Spleen (tissue), 11 donors: ENCODE results near the gene TNPO3. TPM values are rescaled to one million over a fixed set of nuclear protein-coding genes. Genes with fewer than 3 reads are reported as not detected.

Source experiments
- DNase-seq: peaks from one replicate; pipeline ENCODE4 v3.0.0-alpha.2; 2020
- H3K27ac ChIP-seq, 8 donors: fragments of 200-600 bp; sonication (generic) in 7 of 8; 1 replicate in 4 of 8; 2 replicates in 4 of 8; pipeline versions ENCODE4 v1.5.0 to v1.8.0; 2016 to 2021; ENCODE audit warnings: inconsistent platforms in 4 of 8, mild to moderate bottlenecking in 4 of 8, moderate library complexity in 1 of 8
- H3K27me3 ChIP-seq, 7 donors: fragments of 200-600 bp; sonication (generic) in 6 of 7; replicated peaks in 1 of 7; 1 replicate in 4 of 7; 2 replicates in 3 of 7; pipeline versions ENCODE4 v1.5.0 to v1.8.0; 2016 to 2021; ENCODE audit warnings: inconsistent platforms in 3 of 7, mild to moderate bottlenecking in 1 of 7
- H3K36me3 ChIP-seq, 6 donors: fragments of 200-600 bp; sonication (generic) in 5 of 6; 1 replicate in 4 of 6; 2 replicates in 2 of 6; pipeline versions ENCODE4 v1.5.0 to v1.8.0; 2016 to 2021; ENCODE audit warnings: inconsistent platforms in 2 of 6
- H3K4me1 ChIP-seq, 6 donors: fragments of 200-600 bp; sonication (generic) in 5 of 6; 1 replicate in 3 of 6; 2 replicates in 3 of 6; pipeline versions ENCODE4 v1.5.0 to v1.8.0; 2016 to 2021; ENCODE audit warnings: inconsistent platforms in 3 of 6
- H3K4me3 ChIP-seq, 8 donors: fragments of 200-600 bp; sonication (generic) in 7 of 8; 1 replicate in 4 of 8; 2 replicates in 4 of 8; pipeline versions ENCODE4 v1.5.0 to v1.8.0; 2016 to 2021; ENCODE audit warnings: inconsistent platforms in 4 of 8, mild to moderate bottlenecking in 4 of 8, moderate library complexity in 2 of 8
- H3K9me3 ChIP-seq, 8 donors: fragments of 200-600 bp; sonication (generic) in 7 of 8; 1 replicate in 4 of 8; 2 replicates in 4 of 8; pipeline versions ENCODE4 v1.5.0 to v1.8.0; 2016 to 2021; ENCODE audit warnings: inconsistent platforms in 4 of 8
- CTCF ChIP-seq, 11 experiments: fragments of 200-600 bp in 7 of 11; fragments of 450-650 bp in 4 of 11; sonication (generic) in 4 of 11; IDR thresholded peaks in 8 of 11; conservative IDR thresholded peaks in 3 of 11; 1 replicate in 7 of 11; 2 replicates in 4 of 11; pipeline versions ENCODE4 v1.4.0 to v1.8.0; 2016 to 2021; ENCODE audit warnings: antibody characterized with exemption in 11 of 11, inconsistent platforms in 4 of 11, mild to moderate bottlenecking in 1 of 11
- POLR2A ChIP-seq, 3 donors: fragments of 450-650 bp; IDR thresholded peaks; one replicate each; pipeline ENCODE4 v1.5.1; 2017; ENCODE audit warnings: antibody characterized with exemption in 3 of 3, mild to moderate bottlenecking in 1 of 3
- POLR2AphosphoS5 ChIP-seq, 3 donors: sonication (generic); formaldehyde crosslinking; IDR thresholded peaks; one replicate each; pipeline ENCODE4 v1.5.1; 2017; ENCODE audit warnings: antibody characterized with exemption in 3 of 3
- WGBS, 5 donors: extraction: QIAGEN DNeasy Blood & Tissue Kit in 3 of 5; methylation state at CpG; one replicate each; pipeline versions ENCODE4 v1.1.5 to v1.1.7; 2013 to 2018; 5-methylcytosine and 5-hydroxymethylcytosine counted together
- intact Hi-C: fragments of 100-400 bp; cut with DNase I; formaldehyde crosslinking; loops from one replicate; pipeline ENCODE4 v1.15.0; 2023; ENCODE audit warnings: low total_unique reads
- polyA plus RNA-seq, 3 donors: library from polyadenylated mRNA; stranded (reverse); fragments of 200-250 nt; gene quantifications; one replicate each; pipeline ENCODE4 v1.2.1, GENCODE V29; 2013
- total RNA-seq, 7 donors: library from RNA; depleted of rRNA in 3 of 7; stranded (reverse); fragments of >200 nt in 3 of 7; fragmentation: NEBNext Ultra II Directional in 4 of 7; extraction: Animal tissue kit (Norgen Biotek cat#: 25700) in 4 of 7; gene quantifications; one replicate each; pipeline versions ENCODE4 v1.1.0 to v1.2.1, GENCODE V29; 2016 to 2021
- donor health status: healthy with polysubstance abuse.
- donor health status: DM: no; HTN: no; CAD: no; lungs with moderate emphysema.
- donor health status: DM: no; HTN: no; CAD: no.
- donor health status: Bipolar disorder and iron deficiency.
- donor health status: healthy.
- donor health status: DM: no; HTN: no; CAD: no.
- donor health status: DM: yes; HTN: yes; CAD: no.

The TNPO3 gene
- total and polyA plus RNA-seq, 10 donors, result 11.2 to 49.0 (median 35.1) TPM

GRCh38 chr7:128954150-128954549 is 100.8 kb downstream of the TNPO3 start:
- intact Hi-C loops, result no loop called here
- Histone ChIP-seq H3K27me3 (no peaks in the 10 kb centered on the region), H3K9me3 (no peaks in the 10 kb centered on the region), H3K4me1 (peaks cover 0 to 25% (median 2%) of the 10 kb centered on the region in 6 donors), H3K27ac (peak overlapping the region in 6 of 8 donors; percentile 43 to 72 (median 63)), H3K4me3 (no peak overlapping the region), H3K36me3 (peaks cover 0 to 100% (median 67%) of the 10 kb centered on the region in 6 donors)
- DNase-seq, result no peak
- TF ChIP-seq POLR2A (IDR thresholded peaks at IDR 0.05) (no peak), POLR2AphosphoS5 (IDR thresholded peaks at IDR 0.05) (no peak), CTCF (IDR thresholded peaks at IDR 0.05 in 8 of 11, conservative IDR thresholded peaks at IDR 0.05 in 3 of 11) (no peak)
- WGBS, 5 donors, result 82 to 93% (median 89%) methylated on average over 2 of the region's 2 CpGs

- DNase-seq, result no peak
- H3K27ac ChIP-seq, result no peak overlapping the region
- intact Hi-C loops, result no loop called here
- peaks cover 0 to 39% (median 12%) of the 10 kb centered on the region in 6 donors for H3K4me1 ChIP-seq
- H3K4me3 ChIP-seq, result no peak overlapping the region
- TF ChIP-seq POLR2A (IDR thresholded peaks at IDR 0.05) (no peak), CTCF (IDR thresholded peaks at IDR 0.05 in 8 of 11, conservative IDR thresholded peaks at IDR 0.05 in 3 of 11) (no peak), POLR2AphosphoS5 (IDR thresholded peaks at IDR 0.05) (no peak)
- no peaks in the 10 kb centered on the region for H3K27me3 ChIP-seq
- no peaks in the 10 kb centered on the region for H3K9me3 ChIP-seq
- peaks cover 0 to 100% (median 64%) of the 10 kb centered on the region in 6 donors for H3K36me3 ChIP-seq
- WGBS, 5 donors, result 51 to 64% (median 62%) methylated on average over 5 of the region's 5 CpGs
Observed at GRCh38 chr7:128951296-128951695, 103.6 kb downstream of the TNPO3 start.

- Histone ChIP-seq H3K4me3 (no peak overlapping the region), H3K36me3 (peaks cover 0 to 100% (median 58%) of the 10 kb centered on the region in 6 donors), H3K27me3 (no peaks in the 10 kb centered on the region), H3K9me3 (no peaks in the 10 kb centered on the region), H3K27ac (peak overlapping the region in 2 of 8 donors; percentile 46 to 48), H3K4me1 (peaks cover 0 to 31% (median 12%) of the 10 kb centered on the region in 6 donors)
- WGBS, 5 donors, result 72 to 92% (median 88%) methylated on average over 4 of the region's 4 CpGs
- TF ChIP-seq CTCF (IDR thresholded peaks at IDR 0.05 in 8 of 11, conservative IDR thresholded peaks at IDR 0.05 in 3 of 11), result no peak
- TF ChIP-seq POLR2AphosphoS5 (IDR thresholded peaks at IDR 0.05), result peak in 2 of 3 donors; percentile 12 to 43
- no peak for TF ChIP-seq POLR2A (IDR thresholded peaks at IDR 0.05)
- intact Hi-C loops, result no loop called here
- no peak for DNase-seq
Observed at GRCh38 chr7:128948976-128949760, 105.7 kb downstream of the TNPO3 start.

- peaks cover 0 to 32% (median 12%) of the 10 kb centered on the region in 6 donors for H3K4me1 ChIP-seq
- DNase-seq, result no peak
- intact Hi-C loops, result no loop called here
- H3K27ac ChIP-seq, result peak overlapping the region in 2 of 8 donors; percentile 46 to 48
- no peaks in the 10 kb centered on the region for H3K27me3 ChIP-seq
- H3K36me3 ChIP-seq, result peaks cover 0 to 100% (median 54%) of the 10 kb centered on the region in 6 donors
- 64 to 84% (median 72%) methylated on average over 6 to 12 of the region's 12 CpGs for WGBS, 5 donors
- H3K4me3 ChIP-seq, result no peak overlapping the region
- peak in 2 of 3 donors; percentile 31 to 72 for TF ChIP-seq POLR2AphosphoS5 (IDR thresholded peaks at IDR 0.05)
- no peak for TF ChIP-seq POLR2A (IDR thresholded peaks at IDR 0.05)
- no peak for TF ChIP-seq CTCF (IDR thresholded peaks at IDR 0.05 in 8 of 11, conservative IDR thresholded peaks at IDR 0.05 in 3 of 11)
- no peaks in the 10 kb centered on the region for H3K9me3 ChIP-seq
Observed at GRCh38 chr7:128948312-128948973, 106.5 kb downstream of the TNPO3 start.
